Adrenal gland (tissue), 12 donors: Measurements from ENCODE around the gene HS3ST2. TPM values are rescaled to one million over a fixed set of nuclear protein-coding genes. Genes with fewer than 3 reads are reported as not detected.
"Not testable (repeated sequence)": the region's sequence is repeated elsewhere in the genome, so short reads cannot be mapped to it uniquely, and the experiment has no call there.

Experiments used
- DNase-seq, 7 donors: peaks; one replicate each; pipeline ENCODE4 v3.0.0-alpha.2; 2019 to 2020
- H3K27ac ChIP-seq, 5 donors: fragments of 200-600 bp; sonication (generic) in 4 of 5; 1 replicate in 3 of 5; 2 replicates in 2 of 5; pipeline versions ENCODE4 v1.5.1 to v1.8.0; 2016 to 2020; ENCODE audit warnings: mild to moderate bottlenecking in 1 of 5
- H3K27me3 ChIP-seq: fragments of 200-600 bp; 2 replicates; pipeline ENCODE4 v1.8.0; 2021
- H3K36me3 ChIP-seq, 2 donors: fragments of 200-600 bp; replicated peaks in 1 of 2; 1 replicate in 1 of 2; 2 replicates in 1 of 2; pipeline versions ENCODE4 v1.5.1 to v1.8.0; 2018 to 2022
- H3K4me1 ChIP-seq, 2 donors: fragments of 200-600 bp; replicated peaks in 1 of 2; 1 replicate in 1 of 2; 2 replicates in 1 of 2; pipeline versions ENCODE4 v1.5.1 to v1.8.0; 2018 to 2021
- H3K4me3 ChIP-seq, 4 donors: fragments of 200-600 bp; sonication (generic) in 3 of 4; one replicate each; pipeline ENCODE4 v1.5.1; 2016 to 2018
- H3K9me3 ChIP-seq, 3 donors: fragments of 200-600 bp; sonication (generic) in 1 of 3; replicated peaks in 1 of 3; 1 replicate in 2 of 3; 2 replicates in 1 of 3; pipeline versions ENCODE4 v1.5.1 to v1.8.0; 2016 to 2021
- POLR2A ChIP-seq, 2 donors: fragments of 450-650 bp; IDR thresholded peaks; one replicate each; pipeline ENCODE4 v1.6.1; 2017; ENCODE audit warnings: antibody characterized with exemption in 2 of 2, mild to moderate bottlenecking in 2 of 2, moderate library complexity in 1 of 2
- WGBS, 4 donors: extraction: QIAGEN DNeasy Blood & Tissue Kit in 2 of 4; methylation state at CpG; one replicate each; pipeline versions ENCODE4 v1.1.5 to v1.1.7; 2013 to 2017; 5-methylcytosine and 5-hydroxymethylcytosine counted together
- intact Hi-C, 2 donors: fragments of 100-400 bp; cut with DNase I; formaldehyde crosslinking; loops; one replicate each; pipeline versions ENCODE4 v1.14.1 to v1.15.0; 2022 to 2023
- polyA plus RNA-seq, 3 donors: library from polyadenylated mRNA; stranded (reverse); fragments of 200-250 nt in 2 of 3; fragments of 350-450 nt in 1 of 3; fragmentation: Illumina TruSeq in 1 of 3; extraction: RNeasy Lipid Tissue Mini Kit (QIAGEN cat#74804) in 1 of 3; gene quantifications; one replicate each; pipeline ENCODE4 v1.2.3, GENCODE V29; 2013 to 2014
- total RNA-seq, 9 donors: library from RNA; depleted of rRNA in 4 of 9; stranded (reverse); fragments of >200 nt in 4 of 9; fragments of 120-200 nt in 1 of 9; fragmentation: NEBNext Ultra II Directional in 1 of 9; extraction: Animal tissue kit (Norgen Biotek cat#: 25700) in 1 of 9; gene quantifications; one replicate each; pipeline versions ENCODE4 v1.1.0 to v1.2.4, GENCODE V29; 2013 to 2023
- TF ChIP-seq, protein P1 (sequence below), 6 experiments: fragments of 450-650 bp in 4 of 6; fragments of 200-600 bp in 2 of 6; sonication (generic) in 1 of 6; IDR thresholded peaks; 1 replicate in 5 of 6; 2 replicates in 1 of 6; pipeline versions ENCODE4 v1.5.1 to v1.8.0; 2016 to 2021; ENCODE audit warnings: antibody characterized with exemption in 6 of 6, mild to moderate bottlenecking in 2 of 6, moderate library complexity in 1 of 6
- donor health status: healthy with polysubstance abuse.
- donor health status: Bipolar disorder and iron deficiency.
- donor health status: DM: yes; HTN: yes; CAD: no.
- donor health status: DM: no; HTN: no; CAD: no.
- donor health status: DM: no; HTN: no; CAD: no.
- donor health status: DM: yes; HTN: yes; CAD: no.

HS3ST2 gene
- total and polyA plus RNA-seq, 12 donors: 0.06 to 11.5 (median 2.6) TPM

DNA sequence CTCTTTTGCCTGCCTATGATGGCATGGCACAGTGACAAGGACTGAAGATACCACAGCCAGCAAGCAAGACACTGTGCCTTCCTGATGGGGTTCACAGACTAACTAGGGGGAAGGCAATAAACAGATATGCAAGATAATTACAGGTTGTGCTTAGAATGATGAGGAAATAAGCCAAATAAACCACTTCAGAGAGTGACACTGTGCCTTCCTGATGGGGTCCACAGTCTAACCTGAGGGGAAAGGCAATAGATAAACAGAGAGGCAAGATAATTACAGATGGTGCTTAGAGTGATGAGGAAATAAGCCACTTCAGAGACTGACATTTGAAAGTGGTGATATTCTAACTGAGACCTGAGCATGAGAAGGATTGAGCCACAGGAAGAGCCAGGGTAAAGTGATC, 84.2 kb downstream of the HS3ST2 start:
- H3K4me1 ChIP-seq: no peaks in the 10 kb centered on the region
- H3K27ac ChIP-seq: no peak overlapping the region
- intact Hi-C loops: loop anchor here in 1 of 2 donors (5.0 to 10.0 kb wide), 2 partner anchors 164 to 527 kb away; no protein-coding TSS in a partner anchor
- no peaks in the 10 kb centered on the region for H3K9me3 ChIP-seq
- no peak overlapping the region for H3K4me3 ChIP-seq
- peaks cover 19% of the 10 kb centered on the region for H3K27me3 ChIP-seq
- TF ChIP-seq, protein P1, sequence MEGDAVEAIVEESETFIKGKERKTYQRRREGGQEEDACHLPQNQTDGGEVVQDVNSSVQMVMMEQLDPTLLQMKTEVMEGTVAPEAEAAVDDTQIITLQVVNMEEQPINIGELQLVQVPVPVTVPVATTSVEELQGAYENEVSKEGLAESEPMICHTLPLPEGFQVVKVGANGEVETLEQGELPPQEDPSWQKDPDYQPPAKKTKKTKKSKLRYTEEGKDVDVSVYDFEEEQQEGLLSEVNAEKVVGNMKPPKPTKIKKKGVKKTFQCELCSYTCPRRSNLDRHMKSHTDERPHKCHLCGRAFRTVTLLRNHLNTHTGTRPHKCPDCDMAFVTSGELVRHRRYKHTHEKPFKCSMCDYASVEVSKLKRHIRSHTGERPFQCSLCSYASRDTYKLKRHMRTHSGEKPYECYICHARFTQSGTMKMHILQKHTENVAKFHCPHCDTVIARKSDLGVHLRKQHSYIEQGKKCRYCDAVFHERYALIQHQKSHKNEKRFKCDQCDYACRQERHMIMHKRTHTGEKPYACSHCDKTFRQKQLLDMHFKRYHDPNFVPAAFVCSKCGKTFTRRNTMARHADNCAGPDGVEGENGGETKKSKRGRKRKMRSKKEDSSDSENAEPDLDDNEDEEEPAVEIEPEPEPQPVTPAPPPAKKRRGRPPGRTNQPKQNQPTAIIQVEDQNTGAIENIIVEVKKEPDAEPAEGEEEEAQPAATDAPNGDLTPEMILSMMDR (IDR thresholded peaks at IDR 0.05): no peak
- TF ChIP-seq POLR2A (IDR thresholded peaks at IDR 0.05): no peak
- H3K36me3 ChIP-seq: no peaks in the 10 kb centered on the region
- DNase-seq: no peak

DNA sequence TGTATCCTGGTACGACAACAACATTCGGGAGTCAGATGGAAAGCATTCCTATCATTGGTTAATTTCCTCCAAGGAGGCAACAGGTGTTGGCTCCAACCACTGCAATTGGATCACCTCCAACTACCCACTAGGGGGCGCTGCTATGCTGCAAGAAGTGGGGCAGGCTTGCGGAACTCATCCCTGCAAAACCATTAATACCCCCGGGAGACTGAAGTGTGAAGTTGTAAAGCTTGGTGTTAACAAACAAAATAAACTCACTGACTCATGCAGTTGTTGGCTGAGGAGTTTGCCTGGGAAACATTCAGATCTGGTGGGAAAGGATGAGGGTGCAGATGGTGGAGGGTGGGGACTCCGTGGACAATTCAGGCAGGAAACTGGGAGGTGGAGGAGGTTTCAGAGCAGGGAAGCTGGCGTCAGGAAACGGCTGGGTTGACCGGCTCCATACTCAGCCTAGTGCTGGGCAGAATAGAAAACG, 84.9 kb downstream of the HS3ST2 start:
- DNase-seq: peak; percentile 43 to 87 (median 73)
- peaks cover 19% of the 10 kb centered on the region for H3K27me3 ChIP-seq
- H3K9me3 ChIP-seq: no peaks in the 10 kb centered on the region
- no peaks in the 10 kb centered on the region for H3K4me1 ChIP-seq
- no peaks in the 10 kb centered on the region for H3K36me3 ChIP-seq
- TF ChIP-seq, protein P1 (IDR thresholded peaks at IDR 0.05): peak; percentile 61 to 84 (median 80)
- TF ChIP-seq POLR2A (IDR thresholded peaks at IDR 0.05): no peak
- intact Hi-C loops: loop anchor here in 1 of 2 donors (5.0 to 10.0 kb wide), 2 partner anchors 163 to 526 kb away; no protein-coding TSS in a partner anchor
- WGBS, 4 donors: 2 to 4% (median 3%) methylated on average over 7 to 10 of the region's 10 CpGs
- no peak overlapping the region for H3K27ac ChIP-seq
- H3K4me3 ChIP-seq: no peak overlapping the region

DNA sequence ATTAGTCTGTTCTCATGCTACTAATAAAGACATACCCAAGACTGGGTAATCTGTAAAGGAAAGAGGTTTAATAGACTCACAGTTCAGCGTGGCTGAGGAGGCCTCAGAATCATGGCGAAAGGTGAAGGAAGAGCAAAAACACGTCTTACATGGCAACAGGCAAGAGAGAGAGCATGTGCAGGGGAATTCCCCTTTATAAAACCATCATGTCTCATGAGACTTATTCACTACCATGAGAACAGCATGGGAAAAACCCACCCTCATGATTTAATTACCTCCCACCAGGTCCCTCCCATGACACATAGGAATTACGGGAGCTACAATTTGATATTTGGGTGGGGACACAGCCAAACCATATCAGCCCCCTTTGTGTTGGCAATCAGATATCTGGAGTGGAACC, 85.6 kb downstream of the HS3ST2 start:
- not testable (repeated sequence) for H3K4me3 ChIP-seq, H3K36me3 ChIP-seq, DNase-seq, H3K27ac ChIP-seq, H3K9me3 ChIP-seq, H3K4me1 ChIP-seq
- WGBS, 4 donors: 60 to 70% (median 66%) methylated on average over 4 of the region's 4 CpGs
- H3K27me3 ChIP-seq: peaks cover 17% of the 10 kb centered on the region
- intact Hi-C loops: loop anchor here in 1 of 2 donors (5.0 to 10.0 kb wide), 2 partner anchors 163 to 525 kb away; no protein-coding TSS in a partner anchor

DNA sequence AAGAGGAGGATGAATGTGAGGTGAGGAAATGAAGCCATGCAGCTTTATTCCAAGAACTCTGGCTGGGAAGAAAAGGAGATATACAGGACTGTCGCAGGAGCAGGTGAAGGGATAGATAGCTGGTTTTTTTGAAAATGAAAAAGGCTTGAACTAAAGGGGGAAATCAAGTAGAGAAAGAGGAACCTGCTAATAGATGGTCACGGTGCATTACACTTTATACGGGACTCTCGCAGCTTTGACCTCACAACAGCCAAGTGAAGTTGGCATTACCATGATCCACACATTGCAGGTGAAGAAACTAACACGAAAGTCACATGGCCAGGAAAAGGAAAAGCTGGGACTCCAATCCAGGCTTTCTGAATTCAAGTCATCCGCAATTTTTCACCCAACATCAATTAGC, 86.9 kb downstream of the HS3ST2 start:
- DNase-seq: no peak
- H3K4me3 ChIP-seq: no peak overlapping the region
- H3K4me1 ChIP-seq: no peaks in the 10 kb centered on the region
- 75 to 81% (median 78%) methylated on average over 6 of the region's 6 CpGs for WGBS, 4 donors
- no peak overlapping the region for H3K27ac ChIP-seq
- peaks cover 14% of the 10 kb centered on the region for H3K27me3 ChIP-seq
- no peaks in the 10 kb centered on the region for H3K9me3 ChIP-seq
- no peaks in the 10 kb centered on the region for H3K36me3 ChIP-seq
- TF ChIP-seq POLR2A (IDR thresholded peaks at IDR 0.05): no peak
- TF ChIP-seq, protein P1 (IDR thresholded peaks at IDR 0.05): no peak
- intact Hi-C loops: no loop called here

DNA sequence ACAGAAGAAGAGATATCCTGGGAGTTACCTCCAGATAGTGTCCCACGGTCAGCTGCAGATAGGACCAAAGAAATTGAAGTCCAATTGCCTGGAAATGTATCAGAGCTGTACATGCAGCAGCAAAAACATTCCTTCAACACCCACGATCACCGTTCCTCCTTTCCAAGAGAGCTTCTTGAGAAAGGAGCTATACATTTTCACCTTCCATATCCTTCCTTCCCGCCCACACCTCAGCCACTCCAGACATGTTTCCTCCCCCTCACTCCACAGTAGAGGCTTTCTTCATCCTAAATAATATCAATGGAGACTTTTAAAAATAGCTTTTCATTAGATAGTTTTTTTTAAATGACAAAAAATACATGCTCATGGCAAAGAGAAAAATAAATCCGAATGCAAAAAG, 87.6 kb downstream of the HS3ST2 start:
- TF ChIP-seq, protein P1 (IDR thresholded peaks at IDR 0.05): no peak
- TF ChIP-seq POLR2A (IDR thresholded peaks at IDR 0.05): no peak
- Histone ChIP-seq H3K4me1 (no peaks in the 10 kb centered on the region), H3K27me3 (peaks cover 12% of the 10 kb centered on the region), H3K4me3 (no peak overlapping the region), H3K9me3 (no peaks in the 10 kb centered on the region), H3K27ac (no peak overlapping the region), H3K36me3 (no peaks in the 10 kb centered on the region)
- DNase-seq: no peak
- 61 to 77% (median 66%) methylated on average over 5 of the region's 5 CpGs for WGBS, 4 donors
- intact Hi-C loops: no loop called here
